Activated B cell treated with CpG ODN at 0.5 μM for 24 hours (primary cell): ENCODE measurements around the gene POLR2F. TPM values are rescaled to one million over a fixed set of nuclear protein-coding genes. Genes with fewer than 3 reads are reported as not detected.

Experiments used
- ATAC-seq: fragments of 200-7000 bp; cut with Tn5 transposase; one replicate; pipeline ENCODE4 v1.10.0; 2021; ENCODE audit warnings: low read depth, mild to moderate bottlenecking, moderate library complexity
- CTCF ChIA-PET: fragments of 350-600 bp; sonication (Branson Sonifier 250); formaldehyde crosslinking; loops from one replicate; lab custom pipeline; 2021; ENCODE audit warnings: antibody characterized with exemption; lab: Charles Lee
- POLR2A ChIA-PET: fragments of 350-600 bp; sonication (Branson Sonifier 250); formaldehyde crosslinking; loops from one replicate; lab custom pipeline; 2021; ENCODE audit warnings: antibody characterized with exemption; lab: Charles Lee
- DNase-seq: peaks from one replicate; pipeline ENCODE4 v3.0.0; 2022
- H3K27ac Mint-ChIP-seq: one replicate; pipeline ENCODE4 v1.8.0; 2020; ENCODE audit warnings: mixed read lengths
- H3K27me3 Mint-ChIP-seq: one replicate; pipeline ENCODE4 v1.8.0; 2021; ENCODE audit warnings: mixed read lengths
- H3K36me3 Mint-ChIP-seq: one replicate; pipeline ENCODE4 v1.8.0; 2021; ENCODE audit warnings: low read depth, mixed read lengths
- H3K4me1 Mint-ChIP-seq: one replicate; pipeline ENCODE4 v1.8.0; 2021; ENCODE audit warnings: mixed read lengths
- H3K4me3 Mint-ChIP-seq: one replicate; pipeline ENCODE4 v1.8.0; 2020; ENCODE audit warnings: mild to moderate bottlenecking, mixed read lengths
- H3K9me3 Mint-ChIP-seq: one replicate; pipeline ENCODE4 v1.8.0; 2020; ENCODE audit warnings: mixed read lengths
- CTCF ChIP-seq: fragments of 200-600 bp; IDR thresholded peaks from one replicate; pipeline ENCODE4 v1.8.0; 2022; ENCODE audit warnings: antibody characterized with exemption, mild to moderate bottlenecking
- intact Hi-C: fragments of 100-400 bp; cut with micrococcal nuclease; formaldehyde crosslinking; loops from one replicate; pipeline ENCODE4 v1.15.1; 2024
- total RNA-seq: library from RNA; stranded (reverse); gene quantifications from 2 replicates; pipeline ENCODE4 v1.2.3, GENCODE V29; 2022

The POLR2F gene
- total RNA-seq, 1 donor from 2014 or later, result 47.8 TPM

DNA sequence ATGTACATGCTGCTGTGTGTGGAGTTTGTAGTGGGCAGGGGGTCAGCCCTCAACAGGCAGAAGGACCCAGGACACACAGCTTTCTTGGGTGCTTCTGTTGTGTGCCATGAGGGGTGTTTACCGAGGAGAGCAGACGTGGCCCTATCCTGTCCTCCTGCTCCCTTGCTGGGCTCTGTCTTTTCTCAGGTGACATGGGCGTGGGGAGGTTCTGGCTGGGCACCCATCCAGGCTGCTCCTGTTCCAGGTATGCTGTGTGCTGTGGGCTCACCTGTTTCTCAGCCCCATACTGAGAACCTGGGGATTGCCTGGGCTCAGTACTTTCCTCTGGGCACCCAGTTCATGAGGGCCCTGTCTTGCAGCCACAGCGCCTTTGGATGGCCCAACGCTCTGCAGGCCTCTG lies 24.1 kb upstream of the POLR2F start:
- CTCF ChIA-PET, result no interaction called here

DNA sequence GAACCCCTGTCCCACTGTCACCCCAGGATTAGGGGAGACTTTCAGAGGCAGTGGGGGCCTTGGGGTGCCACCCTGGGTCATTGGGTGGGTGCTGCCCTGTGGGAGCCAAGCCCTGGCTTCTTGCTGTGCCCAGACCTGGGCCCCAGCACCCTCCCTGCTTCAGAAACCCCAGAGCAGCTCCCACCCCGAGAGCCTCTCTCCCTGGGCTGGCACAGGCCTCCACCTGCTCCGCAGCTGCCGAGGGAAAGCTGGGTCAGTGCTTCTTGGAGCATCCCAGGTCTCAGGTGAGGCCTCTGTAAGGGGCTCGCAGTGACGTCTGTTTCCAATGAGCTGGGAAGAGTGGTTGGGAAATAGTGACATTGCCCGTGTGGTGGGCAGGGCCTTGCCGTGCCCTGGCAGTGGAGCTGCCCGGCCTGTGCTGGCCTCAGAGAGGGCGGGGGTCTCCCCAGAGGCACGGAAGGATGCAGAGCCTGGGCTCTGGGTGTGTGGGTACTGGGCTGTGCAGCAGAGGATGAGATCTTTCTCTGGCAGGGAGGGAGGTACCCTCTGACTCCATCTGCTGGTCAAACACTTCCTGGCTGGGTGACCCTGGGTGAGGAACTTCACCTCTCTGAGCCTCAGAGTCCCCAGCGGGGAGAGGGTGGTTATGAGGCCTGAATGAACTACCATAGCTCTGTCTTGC lies 23.1 kb upstream of the POLR2F start:
- no peaks in the 10 kb centered on the region for H3K27me3 Mint-ChIP-seq
- peaks cover 54% of the 10 kb centered on the region for H3K36me3 Mint-ChIP-seq
- peaks cover 19% of the 10 kb centered on the region for H3K4me1 Mint-ChIP-seq
- ChIA-PET POLR2A (no interaction called here), CTCF (interaction anchor here (1.6 kb wide), 1 partner anchor 24 kb away, joined by 10 read pairs; the partner anchor contains the start of gene MICALL1)
- ATAC-seq, result no peak
- no peak overlapping the region for H3K4me3 Mint-ChIP-seq
- H3K27ac Mint-ChIP-seq, result no peak overlapping the region
- no peak for TF ChIP-seq CTCF
- no peak for DNase-seq
- H3K9me3 Mint-ChIP-seq, result no peaks in the 10 kb centered on the region
- intact Hi-C loops, result loop anchor here (5.0 kb wide), 1 partner anchor 33 kb away; no protein-coding TSS in a partner anchor

More for the DNA sequence above, 24.1 kb upstream of the POLR2F start:
- TF ChIP-seq CTCF, result no peak
- Mint-ChIP-seq H3K27me3 (no peaks in the 10 kb centered on the region), H3K4me3 (no peak overlapping the region), H3K36me3 (peaks cover 57% of the 10 kb centered on the region), H3K27ac (no peak overlapping the region), H3K9me3 (no peaks in the 10 kb centered on the region), H3K4me1 (peaks cover 19% of the 10 kb centered on the region)
- intact Hi-C loops, result no loop called here
- ATAC-seq, result no peak
- POLR2A ChIA-PET, result no interaction called here
- no peak for DNase-seq

GRCh38 chr22:37930952-37931440 lies 22.5 kb upstream of the POLR2F start:
- no peak for TF ChIP-seq CTCF
- ChIA-PET CTCF (interaction anchor here (1.2 to 1.6 kb wide), 2 partner anchors 21 to 25 kb away, joined by 3 to 10 read pairs; partner anchors contain the start of gene MICALL1), POLR2A (no interaction called here)
- Mint-ChIP-seq H3K27ac (no peak overlapping the region), H3K36me3 (peaks cover 51% of the 10 kb centered on the region), H3K4me1 (peaks cover 19% of the 10 kb centered on the region), H3K4me3 (no peak overlapping the region), H3K9me3 (no peaks in the 10 kb centered on the region), H3K27me3 (no peaks in the 10 kb centered on the region)
- intact Hi-C loops, result loop anchor here (5.0 kb wide), 1 partner anchor 34 kb away; no protein-coding TSS in a partner anchor
- DNase-seq, result no peak
- no peak for ATAC-seq

GRCh38 chr22:37931893-37932389 lies 21.6 kb upstream of the POLR2F start:
- no peak overlapping the region for H3K4me3 Mint-ChIP-seq
- intact Hi-C loops, result loop anchor here (5.0 kb wide), 1 partner anchor 35 kb away; no protein-coding TSS in a partner anchor

More at GRCh38 chr22:37931893-37932389, 21.6 kb upstream of the POLR2F start:
- no peak for ATAC-seq
- TF ChIP-seq CTCF, result no peak
- Mint-ChIP-seq H3K27me3 (no peaks in the 10 kb centered on the region), H3K36me3 (peaks cover 45% of the 10 kb centered on the region), H3K27ac (no peak overlapping the region), H3K4me1 (peaks cover 19% of the 10 kb centered on the region), H3K9me3 (no peaks in the 10 kb centered on the region)
- no peak for DNase-seq
- CTCF ChIA-PET, result interaction anchor here (0.9 to 1.6 kb wide), 3 partner anchors 20 to 303 kb away, joined by 3 to 10 read pairs (median 3); partner anchors contain the start of gene MICALL1
- POLR2A ChIA-PET, result interaction anchor here (0.5 kb wide), 1 partner anchor 67 kb away, joined by 3 read pairs; no protein-coding TSS in a partner anchor
